CD4-positive, alpha-beta T cell treated with Interferon alpha-2 for 1 hour (primary cell): ENCODE data around the gene PHACTR1.

Experiments used
- DNase-seq, 2 donors: peaks; one replicate each; pipeline ENCODE4 v3.0.0-alpha.2; 2020 to 2022

Gene PHACTR1

GRCh38 chr6:13275435-13275989 is 558.9 kb downstream of the PHACTR1 start:
- DNase-seq = no peak

DNA sequence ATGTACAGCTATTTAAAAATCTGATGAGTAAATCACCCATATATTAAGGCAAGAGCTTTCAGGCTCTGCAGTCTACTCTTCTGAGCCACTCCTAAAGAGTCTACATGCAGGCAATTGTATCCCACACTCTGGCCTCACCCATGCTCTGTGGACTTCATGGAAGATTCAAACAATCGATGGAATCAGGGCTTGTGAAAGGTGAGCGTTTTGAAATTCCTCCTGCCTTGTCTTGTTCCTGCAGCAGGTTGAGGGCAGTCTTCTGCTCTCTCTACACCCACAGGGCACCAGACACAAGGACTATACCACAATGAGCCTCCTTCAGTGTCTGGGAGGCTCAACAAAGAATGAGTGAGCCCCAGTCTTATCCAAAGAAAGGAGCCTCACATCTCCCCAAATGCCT is 560.7 kb downstream of the PHACTR1 start:
- DNase-seq = no peak

- DNase-seq = no peak
Observed at GRCh38 chr6:13278164-13278563, 561.6 kb downstream of the PHACTR1 start.

GRCh38 chr6:13278991-13279390 is 562.4 kb downstream of the PHACTR1 start:
- DNase-seq = no peak

DNA sequence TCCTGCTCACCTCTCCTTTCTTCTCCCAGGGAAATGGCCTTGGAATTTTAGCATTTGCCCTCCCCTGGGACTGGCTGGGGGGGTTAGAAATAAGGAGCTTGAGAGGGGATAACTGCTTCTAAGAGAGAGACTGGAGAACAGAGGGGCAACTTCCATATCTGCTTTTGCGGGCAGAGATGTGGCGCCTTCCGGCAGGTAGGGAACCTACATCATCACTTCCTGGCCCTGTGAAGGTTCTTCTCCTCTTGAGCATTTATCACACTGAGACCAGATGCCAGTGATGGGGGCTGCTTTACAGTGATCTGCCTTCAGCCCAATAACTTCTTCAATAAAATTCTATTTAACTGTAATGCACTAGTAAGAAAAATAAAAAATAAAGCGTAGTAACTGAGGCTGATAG is 563.7 kb downstream of the PHACTR1 start:
- no peak for DNase-seq

GRCh38 chr6:13281686-13282085 is 565.1 kb downstream of the PHACTR1 start:
- no peak for DNase-seq

- DNase-seq = no peak
Observed at GRCh38 chr6:13282393-13283069, 566.0 kb downstream of the PHACTR1 start.

- DNase-seq = no peak
Observed at GRCh38 chr6:13283331-13283730, 566.8 kb downstream of the PHACTR1 start.

- DNase-seq = no peak
Observed at GRCh38 chr6:13284646-13285045, 568.1 kb downstream of the PHACTR1 start.

GRCh38 chr6:13285705-13286104 is 569.1 kb downstream of the PHACTR1 start:
- DNase-seq = no peak

GRCh38 chr6:13286181-13286580 is 569.6 kb downstream of the PHACTR1 start:
- DNase-seq = peak in 1 of 2 donors; percentile 3

DNA sequence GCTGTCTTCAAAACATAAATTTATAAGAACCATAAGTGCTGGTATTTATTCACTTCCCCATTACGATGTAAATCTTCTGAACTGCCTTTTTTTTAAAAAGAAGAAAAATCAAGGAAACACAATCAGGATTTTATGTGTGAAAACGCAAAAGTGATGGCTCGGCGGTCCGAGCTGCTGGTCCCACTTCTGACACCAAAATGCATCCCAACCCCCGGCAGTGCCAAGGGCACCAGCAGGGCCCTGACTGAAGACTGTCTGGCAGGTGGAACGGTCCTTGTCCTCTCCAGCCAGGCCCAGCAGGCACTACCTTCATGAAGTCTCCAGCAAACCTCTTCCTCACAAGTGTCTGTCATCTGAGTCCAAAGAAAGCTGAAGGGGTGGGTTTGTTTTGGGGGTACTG is 570.5 kb downstream of the PHACTR1 start:
- DNase-seq = no peak

DNA sequence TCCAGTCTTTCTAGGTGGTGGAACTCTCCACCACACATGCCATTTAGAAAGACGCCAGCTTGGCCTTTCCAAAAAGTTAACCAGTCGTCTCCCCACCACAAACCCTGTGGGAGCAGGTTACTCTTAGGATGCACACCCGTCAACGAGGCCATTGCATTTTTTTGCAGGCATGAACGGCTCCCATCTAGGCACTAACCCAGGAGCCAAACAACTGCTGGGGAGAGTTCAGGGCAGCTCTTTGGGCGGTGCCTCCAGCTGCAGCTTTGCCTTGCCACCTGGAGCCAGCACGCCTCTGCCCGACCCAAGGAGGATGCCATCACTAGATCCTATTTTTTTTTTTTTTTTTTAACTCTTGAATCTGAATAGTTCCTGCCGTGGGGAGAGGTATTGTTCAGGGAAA is 571.9 kb downstream of the PHACTR1 start:
- DNase-seq = no peak

DNA sequence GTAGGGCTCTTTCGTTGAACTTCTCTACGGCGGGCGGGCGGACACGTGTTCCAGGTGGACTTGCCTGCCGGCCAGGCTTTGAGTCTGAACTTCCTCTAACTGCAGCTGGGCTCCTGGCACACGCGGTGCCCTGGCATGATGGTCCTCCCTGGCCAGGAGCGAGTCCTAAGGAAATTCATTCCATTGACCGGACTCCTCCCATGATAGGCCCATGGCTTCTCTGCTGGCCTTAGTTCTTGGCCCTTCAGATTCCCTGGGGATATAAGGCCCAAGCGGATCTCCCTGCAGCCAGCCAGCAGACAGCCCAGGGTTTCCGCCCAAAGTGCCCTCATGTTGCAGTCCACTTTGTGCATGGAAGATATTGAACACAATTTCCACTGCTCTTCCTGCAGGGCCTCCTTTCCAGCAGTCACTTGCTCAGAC is 572.4 kb downstream of the PHACTR1 start:
- no peak for DNase-seq

DNA sequence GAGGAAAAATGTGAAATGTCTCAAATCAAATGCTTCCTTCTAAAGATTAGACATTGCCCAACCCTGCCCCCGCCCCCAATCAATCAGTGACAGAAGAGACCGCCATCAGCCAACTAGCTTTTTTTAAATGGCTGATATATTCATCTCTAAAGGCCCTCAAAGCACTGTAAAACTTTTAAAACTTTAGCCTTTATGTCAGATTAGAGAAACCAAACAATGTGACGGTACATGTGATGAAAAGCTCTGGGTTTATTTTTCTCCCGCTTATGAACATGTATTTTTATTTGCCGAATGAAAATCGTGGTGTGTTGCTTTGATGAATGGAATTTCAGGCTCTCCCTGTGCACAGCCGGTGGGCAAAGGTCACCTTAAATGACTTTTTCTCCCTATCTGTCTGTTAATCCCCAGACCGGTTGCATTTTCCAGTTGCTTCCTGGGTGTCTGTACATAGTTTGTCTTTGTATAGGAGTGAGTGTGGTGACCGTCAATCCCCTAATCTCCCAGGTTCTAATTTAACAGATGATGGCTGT is 573.3 kb downstream of the PHACTR1 start:
- DNase-seq = no peak

DNA sequence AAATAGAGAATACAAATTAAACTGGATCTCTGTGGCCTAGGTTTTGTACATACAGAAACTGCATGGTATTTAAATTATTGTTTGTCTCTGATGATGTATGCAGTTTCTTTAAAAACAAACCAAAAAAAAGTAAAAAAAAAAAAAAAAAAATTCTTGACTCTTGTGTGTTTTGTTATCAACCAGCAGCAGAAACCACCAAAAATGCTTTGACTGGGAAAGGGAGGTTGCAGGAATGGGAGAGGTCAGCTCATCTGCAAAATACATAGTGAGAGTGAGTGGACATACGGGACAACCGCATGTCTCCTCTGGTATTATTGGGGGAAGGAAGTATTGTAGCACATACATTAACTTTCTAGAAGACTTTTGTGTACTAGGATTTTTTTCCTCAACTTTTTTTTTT is 573.8 kb downstream of the PHACTR1 start:
- no peak for DNase-seq

DNA sequence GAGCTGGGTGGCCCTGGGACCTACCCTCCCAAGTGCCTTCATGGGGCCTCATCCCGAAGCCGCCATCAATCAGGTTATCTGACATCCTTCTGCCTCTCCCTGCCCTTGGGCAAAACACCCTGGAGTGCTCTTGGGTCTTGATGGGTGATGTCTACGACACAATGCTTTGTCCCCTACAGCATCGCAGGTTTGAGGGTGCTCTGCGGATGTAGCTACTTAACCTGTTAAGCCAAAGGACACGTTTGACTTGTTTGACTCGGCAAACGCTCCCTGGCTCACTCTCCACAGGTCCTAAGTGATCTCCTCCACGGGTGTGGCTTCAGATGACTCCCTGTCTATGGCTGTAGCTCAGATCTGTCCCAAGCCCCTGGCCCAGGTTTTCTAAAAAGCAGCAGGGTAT is 576.2 kb downstream of the PHACTR1 start:
- no peak for DNase-seq

DNA sequence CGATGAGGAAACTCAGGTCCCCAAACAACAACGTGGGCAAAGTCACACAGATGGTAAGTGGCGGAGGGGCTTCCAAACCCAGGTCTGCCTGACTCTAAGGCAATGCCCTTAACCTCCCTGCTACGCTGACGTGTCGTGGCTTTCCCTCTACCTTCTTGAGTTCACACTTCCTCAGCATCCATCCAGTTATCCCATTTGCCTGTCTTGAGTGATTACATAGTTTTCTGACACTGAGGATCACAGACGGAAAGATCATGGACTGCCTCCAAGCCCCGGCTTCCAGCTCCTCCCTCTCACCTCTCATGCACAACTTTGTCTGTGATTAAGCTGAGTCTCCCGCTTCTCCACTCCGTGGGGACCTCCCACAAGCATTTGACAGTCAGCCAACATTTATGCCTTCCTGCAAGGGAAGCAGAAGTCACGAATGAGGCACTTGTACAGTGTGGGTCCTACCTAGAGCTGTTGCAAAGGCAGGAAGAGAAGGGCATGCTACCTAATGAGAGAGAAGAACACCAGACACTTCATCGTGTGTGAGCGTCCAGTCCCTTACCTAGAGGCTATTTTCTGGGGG is 578.0 kb downstream of the PHACTR1 start:
- no peak for DNase-seq

DNA sequence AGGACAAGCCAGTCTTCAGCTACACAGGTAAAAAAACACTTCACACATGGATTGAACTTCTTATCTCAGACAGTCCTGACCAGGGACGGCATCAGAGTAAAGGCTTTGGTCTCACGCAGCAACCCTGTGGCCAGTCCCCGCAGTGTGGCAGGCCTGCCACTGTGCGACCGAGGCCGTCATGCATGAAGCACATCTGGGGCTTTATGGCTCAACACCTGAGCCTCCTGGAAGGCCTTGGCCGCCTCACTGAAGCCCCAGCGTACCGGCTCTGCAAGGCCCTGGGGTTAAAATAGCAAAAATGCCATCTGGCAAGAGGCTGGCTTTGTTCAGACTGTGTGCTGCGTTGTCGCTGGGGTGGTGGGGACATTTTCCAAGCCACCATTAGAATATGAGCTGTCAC is 579.0 kb downstream of the PHACTR1 start:
- DNase-seq = no peak

GRCh38 chr6:13296536-13296997 is 580.0 kb downstream of the PHACTR1 start:
- DNase-seq = no peak

- DNase-seq = no peak
Observed at GRCh38 chr6:13297391-13297790, 580.8 kb downstream of the PHACTR1 start.

DNA sequence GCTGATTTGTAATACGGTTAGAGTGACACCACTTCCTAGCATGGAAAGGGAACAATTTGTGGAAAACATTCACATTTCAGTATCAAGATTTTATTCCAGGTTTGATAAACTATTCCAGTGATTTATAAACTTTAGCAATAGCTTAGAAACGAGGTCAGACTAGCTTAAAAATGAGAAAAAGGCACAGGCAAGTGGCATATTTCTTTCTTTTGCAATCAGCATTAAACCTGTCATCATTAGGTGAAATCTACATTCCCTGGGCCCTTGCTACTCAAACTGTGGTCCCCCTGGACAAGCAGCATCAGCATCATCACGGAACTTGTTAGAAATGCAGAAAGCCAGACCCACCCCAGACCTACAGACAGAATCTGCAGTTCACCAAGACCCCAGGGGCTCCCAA is 581.9 kb downstream of the PHACTR1 start:
- DNase-seq = no peak

- DNase-seq = peak in 1 of 2 donors; percentile 35
Observed at GRCh38 chr6:13299403-13299821, 582.8 kb downstream of the PHACTR1 start.

DNA sequence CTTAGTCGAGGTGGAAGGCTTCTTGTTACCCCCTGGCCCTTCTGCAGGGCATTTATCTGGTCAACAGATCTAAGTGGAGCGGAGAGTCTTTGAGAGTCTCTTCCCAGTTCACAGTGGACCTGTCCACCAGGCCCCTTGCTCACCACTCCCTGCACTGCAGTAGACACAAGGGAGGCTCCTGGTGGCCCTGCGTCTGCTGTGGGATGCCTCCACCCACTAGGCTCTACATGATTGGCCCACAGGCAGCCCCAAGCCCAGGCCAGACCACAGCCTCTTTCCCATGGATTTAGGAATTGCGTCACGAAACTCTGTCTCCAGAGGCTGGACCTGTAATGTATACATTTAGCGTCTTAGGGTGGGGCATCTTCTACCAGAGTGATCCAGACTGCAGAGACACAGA is 583.4 kb downstream of the PHACTR1 start:
- DNase-seq = no peak
